HG02588 (cell line): ENCODE results near the gene HAAO.
"Not testable (repeated sequence)": the region's sequence is repeated elsewhere in the genome, so short reads cannot be mapped to it uniquely, and the experiment has no call there.

ENCODE experiments used
- ATAC-seq: cut with Tn5 transposase; IDR thresholded peaks from one replicate; pipeline ENCODE4 v1.9.1; 2021; ENCODE audit warnings: mild to moderate bottlenecking, moderate library complexity; ENCODE audit not compliant: unreplicated experiment

HAAO gene

DNA sequence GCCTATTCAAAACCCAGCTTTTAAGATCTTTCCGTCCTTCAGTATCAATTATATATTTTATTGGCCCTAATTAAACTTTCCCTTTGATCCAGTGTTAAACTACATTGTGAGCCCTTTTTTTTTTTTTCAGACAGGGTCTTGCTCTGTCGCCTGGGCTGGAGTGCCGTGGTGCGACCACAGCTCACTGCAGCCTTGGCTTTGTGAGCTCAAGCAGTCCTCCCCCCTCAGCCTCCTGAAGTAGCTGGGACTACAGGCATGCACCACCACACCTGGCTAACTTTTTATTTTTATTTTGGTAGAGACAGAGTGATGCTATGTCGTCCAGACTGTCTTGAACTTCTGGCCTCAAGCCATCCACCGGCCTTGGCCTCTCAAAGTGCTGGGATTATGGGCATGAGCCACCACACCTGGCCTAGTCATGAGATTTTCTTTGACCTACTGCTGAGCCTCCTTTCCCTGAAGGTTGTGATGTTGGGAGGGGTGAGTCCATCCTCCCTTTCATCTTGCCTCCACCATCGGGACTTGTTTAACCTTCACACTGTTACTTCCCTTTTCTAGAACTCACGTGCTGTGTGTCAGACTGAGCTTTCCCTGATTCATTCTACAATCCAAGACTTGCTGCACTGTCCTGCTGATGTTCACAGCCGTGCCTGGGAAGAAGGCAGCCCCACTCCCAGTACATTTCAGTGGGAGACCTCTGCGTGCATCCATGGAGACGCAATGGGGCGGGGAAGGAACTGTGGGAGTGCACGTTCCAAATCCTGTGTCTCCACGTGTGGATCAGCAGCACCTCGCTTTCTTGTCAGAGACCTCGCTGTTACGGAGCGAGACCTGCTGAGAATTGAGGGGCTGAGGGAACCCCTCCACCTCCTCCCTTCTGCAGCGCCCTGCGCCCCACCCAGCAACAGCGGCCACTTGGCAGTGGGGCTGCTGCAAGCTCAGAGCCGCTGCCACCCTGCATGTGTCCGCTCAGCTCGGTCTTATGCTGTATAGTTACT lies 39.3 kb downstream of the HAAO start:
- no peak for ATAC-seq

DNA sequence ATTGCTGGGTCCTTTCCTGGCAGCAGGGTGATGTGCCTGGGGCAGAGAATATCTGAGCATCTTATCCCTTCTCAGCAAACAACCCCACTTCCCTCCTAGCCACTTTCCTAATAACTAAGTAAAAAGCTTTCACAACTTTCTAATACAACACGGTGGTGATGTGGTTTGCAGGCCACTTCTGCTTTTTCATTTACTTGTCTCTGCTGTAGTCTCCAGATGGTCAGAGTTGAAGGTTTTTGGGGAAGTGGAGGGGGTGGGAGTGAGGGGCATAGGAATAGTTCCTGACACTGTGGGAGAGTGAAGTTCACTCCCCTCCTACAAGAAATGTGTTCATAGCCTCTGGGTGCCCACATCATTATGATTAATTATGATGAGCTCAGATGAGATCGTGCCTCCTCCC lies 40.1 kb downstream of the HAAO start:
- peak; percentile 71 for ATAC-seq

DNA sequence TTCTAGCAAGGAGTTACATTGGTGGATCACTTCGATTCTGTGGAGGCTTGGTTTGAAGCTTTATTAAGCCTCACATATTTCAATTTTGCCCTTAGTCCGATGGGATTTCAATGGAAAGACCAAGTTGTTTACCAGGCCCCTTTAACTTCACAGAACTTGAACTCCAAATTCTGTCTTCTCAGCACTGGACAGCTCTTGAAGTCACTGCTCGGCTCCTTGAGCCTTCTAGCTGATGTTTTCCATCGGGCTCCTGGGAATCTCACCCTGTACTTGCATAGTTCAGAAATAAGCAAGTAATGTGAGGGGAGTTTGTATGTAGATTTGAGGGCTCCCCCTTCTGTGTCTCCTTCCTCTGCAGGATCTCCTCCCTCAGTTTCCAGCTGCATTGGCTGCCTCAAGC lies 43.5 kb downstream of the HAAO start:
- no peak for ATAC-seq

DNA sequence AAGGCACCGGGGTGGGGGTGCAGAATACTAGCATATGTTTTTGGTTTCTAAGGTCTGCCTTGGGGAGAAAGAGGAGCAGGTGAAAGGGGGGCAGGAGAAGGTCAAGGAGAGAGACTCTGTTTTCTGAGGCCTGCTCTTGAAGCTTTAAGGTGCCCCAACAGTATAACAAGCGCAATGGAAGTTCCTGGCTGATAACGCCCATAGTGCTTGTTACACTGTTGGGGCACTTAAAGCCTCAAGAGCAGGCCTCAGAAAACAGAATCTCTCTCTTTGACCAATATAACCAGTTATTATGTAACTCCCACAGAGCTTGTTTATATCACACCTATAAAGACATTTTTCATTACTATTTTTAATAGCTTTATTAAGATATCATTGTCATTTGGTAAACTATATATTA lies 45.0 kb downstream of the HAAO start:
- ATAC-seq: no peak

DNA sequence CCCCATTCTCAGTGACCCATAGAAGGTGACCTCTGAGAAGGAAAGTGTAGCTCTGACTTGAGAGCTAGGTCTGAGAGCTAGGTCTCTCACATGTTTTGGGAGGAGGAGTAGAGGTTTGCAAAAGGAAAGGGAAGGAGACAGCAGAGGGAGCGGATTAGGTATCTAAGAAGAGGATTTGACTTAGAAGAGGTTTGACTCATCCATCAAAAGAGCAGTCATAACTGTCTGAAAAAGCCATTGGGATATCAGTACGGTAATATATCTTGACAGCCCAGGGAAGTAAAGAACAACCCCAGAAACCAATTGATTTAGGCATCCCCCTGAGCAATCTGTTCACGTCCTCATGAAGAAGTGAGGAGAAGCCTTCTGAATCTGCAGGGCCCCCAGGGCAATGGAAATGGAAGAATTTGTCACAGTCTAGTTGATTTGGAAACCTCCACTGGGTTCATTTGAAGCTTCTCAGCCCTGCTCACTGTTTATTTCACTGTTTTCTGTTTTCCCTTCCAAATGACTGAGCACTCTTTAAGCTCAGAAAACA lies 47.8 kb downstream of the HAAO start:
- no peak for ATAC-seq

DNA sequence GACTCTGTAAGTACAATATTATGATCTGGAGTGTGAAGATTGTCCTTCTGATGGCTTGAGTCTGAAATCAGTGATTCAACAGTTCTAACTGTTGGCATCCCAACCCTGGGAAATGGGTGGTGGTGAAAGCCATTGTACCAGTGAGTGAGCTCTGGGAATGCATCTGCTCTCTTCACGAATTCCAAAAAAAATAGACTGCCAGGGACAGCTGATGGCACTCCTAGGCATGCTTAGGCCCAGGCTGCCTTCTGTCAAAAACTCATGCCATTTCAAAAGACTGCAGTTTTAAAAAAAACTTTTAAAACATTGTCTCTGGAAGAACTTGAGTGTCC lies 48.8 kb downstream of the HAAO start:
- no peak for ATAC-seq

DNA sequence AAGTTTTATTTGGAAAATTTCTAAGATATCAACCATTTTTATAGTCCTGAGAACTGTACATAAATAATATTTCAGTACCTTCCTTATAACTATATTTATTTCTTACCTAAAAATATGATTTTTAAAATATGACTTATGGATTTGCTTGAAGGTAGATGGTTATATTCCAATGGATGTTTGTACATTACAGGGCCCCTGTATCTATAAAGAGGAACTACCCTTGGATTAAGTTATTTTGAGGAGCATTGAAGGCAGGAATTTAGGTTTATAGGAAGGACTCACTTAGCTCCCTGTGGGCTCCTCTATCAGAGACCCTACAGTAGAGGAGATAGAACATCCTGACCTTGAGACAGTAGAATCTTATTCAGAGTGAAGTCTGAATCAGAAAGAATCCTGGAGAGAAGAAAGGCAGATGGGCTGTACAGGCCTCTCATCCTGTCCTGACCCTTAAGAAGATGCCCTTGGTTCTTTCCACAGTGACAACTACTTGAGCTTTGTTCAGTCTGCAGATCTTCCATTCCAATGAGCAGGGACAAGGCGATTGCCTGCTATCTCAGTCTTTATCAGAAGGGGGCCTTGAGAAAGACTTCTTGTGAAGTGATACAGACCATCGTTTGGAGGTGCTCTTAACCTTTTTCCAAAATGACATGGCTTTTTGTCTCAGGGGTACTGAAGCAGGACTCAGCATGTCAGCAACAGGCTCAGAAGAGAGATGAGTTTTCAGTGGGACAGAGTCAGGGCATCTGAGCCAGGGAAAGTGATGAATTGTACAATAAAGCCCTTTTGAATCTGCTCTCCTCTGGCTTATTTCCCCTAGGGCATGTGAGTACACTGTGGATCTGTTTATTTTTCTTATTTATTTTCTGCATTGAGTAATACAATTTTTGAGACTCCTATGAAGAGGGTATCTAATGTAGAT lies 49.4 kb downstream of the HAAO start:
- ATAC-seq: no peak

DNA sequence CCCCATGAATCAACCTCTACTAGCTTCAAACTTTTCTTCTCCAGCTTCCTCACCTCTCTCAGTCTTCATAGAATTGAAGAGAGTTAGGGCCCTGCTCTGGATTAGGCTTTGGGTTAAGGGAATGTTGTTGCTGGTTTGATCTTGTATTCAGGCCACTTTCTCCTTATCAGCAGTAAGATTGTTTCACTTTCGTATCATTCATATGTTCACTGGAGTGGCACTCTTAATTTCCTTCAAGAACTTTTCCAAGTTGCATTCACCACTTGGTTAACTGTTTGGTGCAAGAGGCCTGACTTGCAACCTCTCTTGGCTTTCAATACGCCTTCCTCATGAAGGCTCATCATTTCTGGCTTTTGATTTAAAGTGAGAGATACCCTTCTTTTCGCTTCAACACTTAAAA lies 51.2 kb downstream of the HAAO start:
- no peak for ATAC-seq

DNA sequence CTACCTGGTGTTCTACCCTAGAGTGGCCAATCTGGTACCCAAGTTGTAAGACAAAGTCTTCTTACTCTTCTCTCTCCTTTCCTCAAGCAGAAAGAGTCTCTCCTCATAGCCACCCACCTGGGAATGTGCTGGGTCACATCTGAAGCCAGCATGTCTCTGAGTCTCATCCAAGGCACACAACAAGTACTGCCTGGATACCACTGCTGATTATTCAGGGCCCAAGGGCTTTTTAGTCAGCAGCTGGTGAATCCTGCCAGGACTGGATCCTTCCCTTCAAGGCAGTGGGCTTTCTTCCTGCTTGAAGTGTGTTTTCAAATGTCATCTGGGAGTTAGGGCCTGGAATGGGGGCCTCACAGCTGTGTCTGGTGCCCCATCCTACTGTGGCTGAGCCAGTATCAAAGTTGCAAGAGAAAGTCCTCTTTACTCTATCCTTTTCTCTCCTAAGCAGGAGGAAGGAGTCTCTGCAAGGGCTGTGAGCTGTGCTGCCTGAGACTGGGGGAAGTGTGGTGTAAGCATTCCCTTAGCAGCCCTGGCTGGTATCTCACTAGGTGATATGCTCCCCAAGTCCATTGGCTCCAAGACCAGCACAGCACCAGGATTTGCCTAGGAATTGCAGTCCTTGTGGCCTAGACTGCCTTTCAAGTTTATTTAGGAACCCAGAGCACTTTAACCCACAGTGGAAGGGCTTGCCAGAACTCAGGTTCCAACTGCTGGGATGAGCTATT lies 55.6 kb downstream of the HAAO start:
- no peak for ATAC-seq

DNA sequence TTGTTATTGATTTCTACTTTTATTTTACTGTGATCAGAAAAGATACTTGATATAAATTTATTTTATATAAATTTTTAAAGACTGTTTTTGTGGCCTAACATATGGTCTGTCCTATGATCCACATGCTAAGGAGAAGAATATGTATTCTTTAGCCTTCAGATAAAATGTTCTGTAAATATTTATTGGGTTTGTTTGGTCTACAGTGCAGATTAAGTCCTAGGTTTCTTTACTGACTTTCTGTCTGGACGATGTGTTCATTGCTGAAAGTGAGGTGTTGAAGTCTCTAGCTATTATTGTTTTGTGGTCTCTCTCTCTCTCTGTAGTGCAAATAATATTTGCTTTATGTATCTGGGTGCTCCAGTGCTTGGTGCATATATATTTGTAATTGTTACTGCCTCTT lies 58.5 kb downstream of the HAAO start:
- no peak for ATAC-seq

DNA sequence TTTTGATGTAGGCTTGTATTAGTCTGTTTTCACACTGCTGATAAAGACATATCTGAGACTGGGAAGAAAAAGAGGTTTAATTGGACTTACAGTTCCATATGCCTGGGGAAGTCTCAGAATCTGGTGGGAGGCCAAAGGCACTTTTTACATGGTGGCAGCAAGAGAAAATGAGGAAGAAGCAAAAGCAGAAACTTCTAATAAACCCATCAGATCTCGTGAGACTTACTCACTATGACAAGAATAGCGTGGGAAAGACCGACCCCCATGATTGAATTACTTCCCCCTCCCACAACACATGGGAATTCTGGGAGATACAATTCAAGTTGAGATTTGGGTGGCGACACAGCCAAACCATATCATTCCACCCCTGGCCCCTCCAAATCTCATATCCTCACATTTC lies 61.1 kb downstream of the HAAO start:
- ATAC-seq: not testable (repeated sequence)

DNA sequence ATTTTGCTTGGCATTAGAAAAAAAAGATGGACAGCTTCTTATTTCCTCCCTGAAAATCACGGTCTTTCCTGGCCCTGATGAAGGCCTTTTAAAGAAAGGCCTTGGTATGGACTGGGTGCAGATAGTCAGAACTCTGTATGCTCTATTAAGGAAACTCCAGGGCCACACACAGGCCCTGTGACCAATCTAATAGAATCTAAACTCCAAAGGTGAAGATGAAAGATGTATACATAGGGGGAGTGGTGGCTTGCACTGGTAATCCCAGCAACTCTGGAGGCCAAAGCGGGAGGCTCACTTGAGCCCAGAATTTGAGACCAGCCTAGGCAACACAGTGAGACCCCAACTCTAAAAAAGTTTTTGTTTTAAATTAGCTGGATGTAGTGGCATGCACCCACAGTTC lies 65.7 kb downstream of the HAAO start:
- ATAC-seq: no peak

DNA sequence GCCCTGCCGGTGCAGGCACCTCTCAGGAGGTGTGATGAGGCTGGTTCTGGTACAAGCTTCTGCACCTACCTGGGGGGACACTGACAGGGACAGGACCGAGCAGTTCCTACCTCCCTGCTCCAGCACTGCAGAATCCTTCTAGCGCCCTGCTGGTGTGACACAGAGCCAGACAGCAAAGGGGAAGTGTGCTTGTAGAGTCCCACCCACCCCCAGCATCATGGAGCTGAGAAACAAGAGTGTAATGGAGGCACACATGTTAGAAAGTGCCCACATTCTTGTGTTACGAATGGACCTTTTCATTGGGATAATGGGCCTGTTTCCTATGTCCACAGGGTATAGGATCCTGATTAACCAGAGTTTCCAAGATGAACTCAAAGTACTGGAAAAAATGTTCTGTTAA lies 66.7 kb downstream of the HAAO start:
- no peak for ATAC-seq

DNA sequence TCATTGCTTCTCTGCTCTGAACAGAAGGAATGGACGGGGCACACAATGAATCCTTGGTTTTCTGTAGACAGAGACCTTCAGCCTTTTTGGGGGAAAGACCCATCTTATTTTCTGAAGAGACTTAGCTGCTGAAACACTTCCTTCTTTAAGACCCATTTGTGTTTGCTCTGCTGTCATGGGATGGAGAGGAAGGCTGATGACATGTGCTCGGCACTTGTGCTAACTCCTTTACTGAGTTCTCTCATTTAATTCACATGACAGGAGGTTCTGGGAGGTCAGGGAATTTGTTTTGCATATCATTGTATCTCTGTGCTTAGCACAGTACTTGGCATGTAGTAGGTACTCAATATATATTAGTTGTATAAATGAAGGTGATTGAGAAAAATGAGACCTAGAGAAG lies 67.5 kb downstream of the HAAO start:
- no peak for ATAC-seq

DNA sequence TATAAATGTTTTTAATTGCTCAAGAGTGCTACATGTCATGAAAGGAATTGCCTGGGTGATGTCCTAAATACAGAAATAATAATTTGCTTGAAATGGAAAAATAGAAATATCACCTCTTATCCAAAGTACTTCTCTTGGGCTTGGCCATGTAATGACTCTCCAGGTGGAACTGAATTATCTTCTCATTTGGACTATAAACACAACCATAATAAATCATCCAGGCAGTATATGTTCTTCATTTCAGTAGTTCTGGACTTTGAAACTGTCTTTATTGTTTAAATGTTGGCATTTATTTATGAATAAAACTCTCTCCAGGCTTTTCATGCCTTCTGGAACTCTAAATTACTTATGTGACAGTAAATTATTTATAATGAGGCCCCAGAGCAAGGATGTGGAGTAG lies 68.9 kb downstream of the HAAO start:
- ATAC-seq: no peak

DNA sequence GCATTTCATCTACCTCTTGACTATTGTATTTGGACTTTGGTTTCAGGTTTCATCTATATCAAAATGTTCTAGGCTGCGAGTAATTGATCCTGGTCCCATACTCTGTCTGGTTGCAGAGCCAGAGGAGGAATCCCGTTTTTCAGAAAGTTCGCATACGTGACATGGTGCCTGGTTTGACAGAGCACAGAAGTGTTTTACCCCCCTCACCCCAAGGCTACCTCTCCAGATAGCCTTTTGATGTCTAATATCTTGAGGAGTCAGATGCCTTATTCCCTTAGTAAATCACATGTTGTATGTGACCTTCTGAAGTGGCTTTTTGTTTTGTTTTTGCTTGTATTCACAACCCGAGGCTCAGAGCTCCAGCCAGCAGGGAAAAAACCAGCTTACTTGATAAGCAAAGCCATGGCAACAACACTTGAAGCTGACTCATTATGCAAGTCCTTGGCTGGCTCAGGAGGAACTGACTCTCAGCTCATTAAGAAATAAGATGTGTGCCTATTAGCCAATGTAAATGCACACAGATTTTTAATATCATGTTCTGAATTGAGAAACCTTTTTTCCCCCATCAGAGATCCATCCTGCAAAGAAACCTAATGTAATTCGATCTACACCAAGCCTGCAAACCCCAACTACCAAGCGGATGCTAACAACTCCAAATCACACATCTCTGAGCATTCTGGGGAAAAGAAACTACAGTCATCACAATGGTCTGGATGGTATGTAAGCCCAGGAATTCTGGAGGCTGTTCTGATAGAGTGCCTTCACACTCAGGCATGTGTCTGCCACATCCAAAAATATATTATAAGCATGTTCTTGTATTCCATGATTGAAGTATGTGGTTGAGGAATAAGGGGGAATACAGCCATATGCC lies 69.8 kb downstream of the HAAO start:
- peak; percentile 92 for ATAC-seq

DNA sequence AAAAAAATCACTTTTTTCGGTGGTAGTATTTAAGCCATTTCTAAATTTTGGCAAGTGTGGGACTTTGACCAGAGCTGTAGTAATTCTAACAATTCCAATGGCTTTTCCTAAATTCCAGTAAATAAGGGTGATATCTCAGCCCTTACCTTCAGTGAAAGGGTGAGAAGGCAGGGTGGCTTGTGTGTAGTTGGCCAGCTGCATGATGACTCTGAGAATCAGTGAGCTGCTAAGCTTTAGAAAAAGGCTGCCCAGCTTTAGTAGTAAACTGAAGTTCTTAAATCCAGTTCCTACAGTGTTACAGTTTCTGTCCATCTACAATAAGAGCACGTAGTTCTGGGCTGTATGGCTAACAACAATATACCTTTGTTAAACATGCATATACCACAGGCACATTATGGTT lies 70.5 kb downstream of the HAAO start:
- no peak for ATAC-seq
